ENCODE results near the gene AUTS2.

AUTS2 gene

GRCh38 chr7:70657571-70657970 lies 1059.3 kb downstream of the AUTS2 start:
- no peak for DNase-seq (ENCODE audit: low read depth)
- no peak overlapping the region for H3K4me3 ChIP-seq (ENCODE audit: low read depth, low read length)
- TF ChIP-seq CTCF (IDR thresholded peaks at IDR 0.05; ENCODE audit: low read depth, low read length, missing control alignments) = no peak

- H3K4me3 ChIP-seq (ENCODE audit: low read depth, low read length) = no peak overlapping the region
- no peak for TF ChIP-seq CTCF (IDR thresholded peaks at IDR 0.05; ENCODE audit: low read depth, low read length, missing control alignments)
- no peak for DNase-seq (ENCODE audit: low read depth)
These were observed 1059.8 kb downstream of the AUTS2 start for GRCh38 chr7:70657989-70658632.

GRCh38 chr7:70659263-70659662 lies 1061.0 kb downstream of the AUTS2 start:
- DNase-seq (ENCODE audit: low read depth) = no peak
- no peak for TF ChIP-seq CTCF (IDR thresholded peaks at IDR 0.05; ENCODE audit: low read depth, low read length, missing control alignments)
- H3K4me3 ChIP-seq (ENCODE audit: low read depth, low read length) = no peak overlapping the region

- no peak for DNase-seq (ENCODE audit: low read depth)
- no peak overlapping the region for H3K4me3 ChIP-seq (ENCODE audit: low read depth, low read length)
- TF ChIP-seq CTCF (IDR thresholded peaks at IDR 0.05; ENCODE audit: low read depth, low read length, missing control alignments) = no peak
These were observed 1062.0 kb downstream of the AUTS2 start for GRCh38 chr7:70660154-70660818.

GRCh38 chr7:70660819-70661191 lies 1062.5 kb downstream of the AUTS2 start:
- no peak overlapping the region for H3K4me3 ChIP-seq (ENCODE audit: low read depth, low read length)
- no peak for DNase-seq (ENCODE audit: low read depth)
- TF ChIP-seq CTCF (IDR thresholded peaks at IDR 0.05; ENCODE audit: low read depth, low read length, missing control alignments) = no peak

- no peak overlapping the region for H3K4me3 ChIP-seq (ENCODE audit: low read depth, low read length)
- no peak for TF ChIP-seq CTCF (IDR thresholded peaks at IDR 0.05; ENCODE audit: low read depth, low read length, missing control alignments)
- DNase-seq (ENCODE audit: low read depth) = no peak
These were observed 1065.4 kb downstream of the AUTS2 start for GRCh38 chr7:70663680-70664079.

GRCh38 chr7:70665997-70666396 lies 1067.7 kb downstream of the AUTS2 start:
- no peak for TF ChIP-seq CTCF (IDR thresholded peaks at IDR 0.05; ENCODE audit: low read depth, low read length, missing control alignments)
- DNase-seq (ENCODE audit: low read depth) = no peak
- H3K4me3 ChIP-seq (ENCODE audit: low read depth, low read length) = no peak overlapping the region

All from GM12864 (cell line).